ENCODE measurements around the gene SUPT20H.

- TF ChIP-seq POLR2A (IDR thresholded peaks at IDR 0.05; ENCODE audit: low read depth, low read length), result no peak
- TF ChIP-seq CTCF (IDR thresholded peaks at IDR 0.05; ENCODE audit: extremely low read depth in 1 of 2, insufficient read depth in 1 of 2, low read depth in 1 of 2, low read length in 2 of 2), result no peak
- TF ChIP-seq POLR2AphosphoS5 (IDR thresholded peaks at IDR 0.05; ENCODE audit: insufficient read depth, low read depth, low read length), result no peak
- TF ChIP-seq EZH2 (IDR thresholded peaks at IDR 0.05; ENCODE audit: borderline replicate concordance, low read depth, low read length, severe bottlenecking), result no peak
- no peak for TF ChIP-seq JUN (IDR thresholded peaks at IDR 0.05; ENCODE audit: borderline replicate concordance, insufficient read depth, insufficient read length, low read depth)
Measured at GRCh38 chr13:37047032-37047431, 12.5 kb downstream of the SUPT20H start.
